ENCODE data around the gene COL11A1. TPM values are rescaled to one million over a fixed set of nuclear protein-coding genes. Genes with fewer than 3 reads are reported as not detected.

Gene COL11A1
- total RNA-seq, 1 donor from 2014 or later: 0.76 TPM

GRCh38 chr1:103025858-103026409 is 82.4 kb downstream of the COL11A1 start:
- peaks cover 6% of the 10 kb centered on the region for H3K4me1 Mint-ChIP-seq (ENCODE audit: low read depth, unreplicated experiment)
- H3K27ac Mint-ChIP-seq (ENCODE audit: unreplicated experiment): no peak overlapping the region
- no peak for TF ChIP-seq CTCF (IDR thresholded peaks at IDR 0.05; ENCODE audit: partially characterized antibody, unreplicated experiment)
- no peak for DNase-seq
- H3K9me3 Mint-ChIP-seq (ENCODE audit: unreplicated experiment): no peaks in the 10 kb centered on the region
- H3K27me3 Mint-ChIP-seq (ENCODE audit: unreplicated experiment): no peaks in the 10 kb centered on the region
- H3K36me3 Mint-ChIP-seq (ENCODE audit: unreplicated experiment): no peaks in the 10 kb centered on the region
- no peak overlapping the region for H3K4me3 Mint-ChIP-seq (ENCODE audit: unreplicated experiment)

DNA sequence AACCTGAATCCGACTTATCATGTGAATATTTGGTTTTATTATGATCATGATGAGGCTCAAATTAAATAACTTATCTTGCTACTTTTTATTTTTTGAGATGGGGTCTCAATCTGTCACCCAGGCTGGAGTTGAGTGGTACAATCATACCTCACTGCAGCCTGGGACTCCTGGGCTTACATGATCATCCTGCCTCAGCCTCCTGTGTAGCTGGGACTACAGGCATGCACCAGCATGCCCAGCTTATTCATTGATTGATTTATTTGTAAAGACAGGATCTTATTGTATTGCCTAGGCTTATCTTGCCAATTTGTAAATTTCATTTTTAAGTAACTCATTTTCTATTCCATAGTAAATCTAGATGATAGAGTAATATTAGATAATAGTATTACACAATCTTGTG is 84.3 kb downstream of the COL11A1 start:
- no peak for DNase-seq
- TF ChIP-seq CTCF (IDR thresholded peaks at IDR 0.05; ENCODE audit: partially characterized antibody, unreplicated experiment): no peak
- Mint-ChIP-seq H3K4me1 (ENCODE audit: low read depth, unreplicated experiment) (peaks cover 6% of the 10 kb centered on the region), H3K4me3 (ENCODE audit: unreplicated experiment) (no peak overlapping the region), H3K27ac (ENCODE audit: unreplicated experiment) (no peak overlapping the region), H3K36me3 (ENCODE audit: unreplicated experiment) (no peaks in the 10 kb centered on the region), H3K27me3 (ENCODE audit: unreplicated experiment) (no peaks in the 10 kb centered on the region), H3K9me3 (ENCODE audit: unreplicated experiment) (no peaks in the 10 kb centered on the region)

GRCh38 chr1:103002005-103002404 is 106.3 kb downstream of the COL11A1 start:
- no peak for DNase-seq
- H3K27ac Mint-ChIP-seq (ENCODE audit: unreplicated experiment): no peak overlapping the region
- no peaks in the 10 kb centered on the region for H3K27me3 Mint-ChIP-seq (ENCODE audit: unreplicated experiment)
- no peak for TF ChIP-seq CTCF (IDR thresholded peaks at IDR 0.05; ENCODE audit: partially characterized antibody, unreplicated experiment)
- H3K9me3 Mint-ChIP-seq (ENCODE audit: unreplicated experiment): no peaks in the 10 kb centered on the region
- no peaks in the 10 kb centered on the region for H3K36me3 Mint-ChIP-seq (ENCODE audit: unreplicated experiment)
- no peaks in the 10 kb centered on the region for H3K4me1 Mint-ChIP-seq (ENCODE audit: low read depth, unreplicated experiment)
- no peak overlapping the region for H3K4me3 Mint-ChIP-seq (ENCODE audit: unreplicated experiment)

GRCh38 chr1:102978874-102979273 is 129.4 kb downstream of the COL11A1 start:
- Mint-ChIP-seq H3K36me3 (ENCODE audit: unreplicated experiment) (no peaks in the 10 kb centered on the region), H3K27ac (ENCODE audit: unreplicated experiment) (no peak overlapping the region), H3K9me3 (ENCODE audit: unreplicated experiment) (no peaks in the 10 kb centered on the region), H3K27me3 (ENCODE audit: unreplicated experiment) (no peaks in the 10 kb centered on the region), H3K4me3 (ENCODE audit: unreplicated experiment) (no peak overlapping the region), H3K4me1 (ENCODE audit: low read depth, unreplicated experiment) (no peaks in the 10 kb centered on the region)
- DNase-seq: no peak
- no peak for TF ChIP-seq CTCF (IDR thresholded peaks at IDR 0.05; ENCODE audit: partially characterized antibody, unreplicated experiment)

DNA sequence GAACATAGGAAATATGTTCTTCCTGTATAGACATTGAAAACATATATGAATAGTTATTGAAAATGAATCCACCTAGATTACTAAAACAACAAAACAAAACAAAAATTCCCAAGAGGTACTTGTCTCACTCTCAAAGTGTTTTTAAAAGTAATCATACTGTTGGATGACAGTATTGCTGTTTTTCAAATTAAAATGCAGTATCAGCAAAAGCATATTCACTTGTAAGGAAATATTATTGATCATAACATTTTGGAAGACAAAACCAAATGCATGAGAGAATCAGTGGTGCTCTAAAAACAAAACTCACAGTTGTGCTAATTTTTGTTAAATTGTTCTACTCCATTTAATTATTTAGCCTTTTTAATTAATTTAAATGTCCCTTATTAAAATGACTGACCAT is 131.0 kb downstream of the COL11A1 start:
- Mint-ChIP-seq H3K27ac (ENCODE audit: unreplicated experiment) (no peak overlapping the region), H3K36me3 (ENCODE audit: unreplicated experiment) (no peaks in the 10 kb centered on the region), H3K9me3 (ENCODE audit: unreplicated experiment) (no peaks in the 10 kb centered on the region), H3K27me3 (ENCODE audit: unreplicated experiment) (no peaks in the 10 kb centered on the region), H3K4me3 (ENCODE audit: unreplicated experiment) (no peak overlapping the region), H3K4me1 (ENCODE audit: low read depth, unreplicated experiment) (no peaks in the 10 kb centered on the region)
- DNase-seq: no peak
- no peak for TF ChIP-seq CTCF (IDR thresholded peaks at IDR 0.05; ENCODE audit: partially characterized antibody, unreplicated experiment)
